ENCODE data around the gene IL17RD.

Gene IL17RD

GRCh38 chr3:57130571-57131209, 34.5 kb downstream of the IL17RD start:
- DNase-seq (ENCODE audit: low read depth): no peak

GRCh38 chr3:57128826-57129667, 36.1 kb downstream of the IL17RD start:
- DNase-seq (ENCODE audit: low read depth): no peak

DNA sequence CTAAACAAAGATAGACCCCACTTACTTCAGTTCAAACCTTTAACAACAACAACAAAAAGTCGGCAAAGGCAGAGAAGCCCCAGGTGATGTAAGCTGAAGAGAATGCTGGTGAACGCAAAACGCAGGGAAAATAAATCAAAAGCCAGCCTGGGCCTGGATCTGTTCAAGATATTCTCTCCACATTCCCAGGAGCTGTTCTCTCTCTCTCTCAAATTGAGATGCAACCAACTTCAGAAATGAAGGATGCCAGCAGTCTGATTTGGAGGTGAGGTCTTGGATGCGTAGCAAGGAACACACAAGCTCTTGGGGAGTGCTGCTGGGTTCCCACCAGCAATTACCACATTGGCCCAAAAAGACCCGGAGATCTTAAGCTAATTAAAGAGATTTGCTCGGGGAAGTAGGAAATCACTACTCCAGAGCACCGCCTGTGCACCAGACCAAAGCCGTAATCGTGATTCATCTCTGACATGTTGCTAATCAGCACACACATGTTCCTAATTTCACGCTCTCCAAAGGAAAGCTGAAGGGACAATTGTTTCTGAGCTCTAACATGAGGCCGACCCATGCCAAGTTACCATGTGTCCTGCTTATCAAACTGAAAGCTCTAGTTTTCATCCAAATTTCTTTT, 37.1 kb downstream of the IL17RD start:
- peak; percentile 79 for DNase-seq (ENCODE audit: low read depth)

DNA sequence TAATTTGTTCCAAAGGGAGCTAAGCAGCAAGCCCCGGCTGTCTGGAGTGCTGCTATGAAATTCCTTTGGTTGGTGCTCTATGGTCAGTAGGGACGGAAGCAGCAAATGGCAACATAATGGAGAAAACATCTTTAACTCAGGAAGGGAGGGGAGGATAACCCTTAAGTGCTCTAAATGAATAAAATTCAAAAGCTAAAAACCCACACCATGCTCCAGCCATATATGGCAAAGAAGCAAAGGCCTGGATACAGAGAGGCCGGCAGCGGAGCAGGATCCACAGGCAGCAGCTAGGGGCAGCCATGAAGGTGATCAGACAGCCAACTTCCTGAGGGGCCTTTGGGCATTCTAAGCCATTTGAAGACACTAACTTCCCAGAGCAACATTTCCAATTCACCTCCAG, 38.9 kb downstream of the IL17RD start:
- no peak for DNase-seq (ENCODE audit: low read depth)

DNA sequence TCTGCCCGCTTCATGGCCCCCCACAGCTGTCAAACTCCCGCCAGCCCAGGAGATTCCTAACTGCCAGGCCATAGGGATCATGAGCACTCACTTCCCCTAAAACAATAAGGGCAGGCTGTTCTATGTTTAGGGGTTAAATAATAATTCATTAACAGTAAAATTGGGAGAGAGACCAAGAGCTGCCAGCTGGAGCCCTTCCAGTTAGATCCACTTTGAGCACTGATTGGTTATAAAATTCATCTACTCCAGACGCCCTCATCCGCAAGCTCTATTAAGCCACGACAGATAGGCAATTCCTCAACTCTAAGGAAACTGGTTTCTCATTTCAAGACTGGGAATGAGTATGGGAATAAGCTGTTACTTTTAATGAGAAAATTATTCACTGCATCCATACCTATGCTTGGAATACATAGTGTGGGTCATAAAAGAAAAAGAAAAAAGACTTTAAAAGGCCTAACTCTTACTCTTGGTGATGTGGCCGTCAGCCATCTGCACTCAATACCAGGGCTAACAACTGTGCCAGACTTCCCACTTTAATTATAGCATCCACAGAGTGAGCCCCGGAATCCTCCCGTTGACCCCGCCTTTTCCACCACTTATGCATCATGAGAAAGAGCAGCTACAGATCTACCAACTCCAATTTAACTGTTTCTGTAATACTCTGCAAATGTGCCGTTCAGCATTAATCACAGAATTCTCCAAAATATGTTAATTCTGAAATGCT, 44.5 kb downstream of the IL17RD start:
- DNase-seq (ENCODE audit: low read depth): no peak

- no peak for DNase-seq (ENCODE audit: low read depth)
These were observed 45.1 kb downstream of the IL17RD start for GRCh38 chr3:57120040-57120439.

DNA sequence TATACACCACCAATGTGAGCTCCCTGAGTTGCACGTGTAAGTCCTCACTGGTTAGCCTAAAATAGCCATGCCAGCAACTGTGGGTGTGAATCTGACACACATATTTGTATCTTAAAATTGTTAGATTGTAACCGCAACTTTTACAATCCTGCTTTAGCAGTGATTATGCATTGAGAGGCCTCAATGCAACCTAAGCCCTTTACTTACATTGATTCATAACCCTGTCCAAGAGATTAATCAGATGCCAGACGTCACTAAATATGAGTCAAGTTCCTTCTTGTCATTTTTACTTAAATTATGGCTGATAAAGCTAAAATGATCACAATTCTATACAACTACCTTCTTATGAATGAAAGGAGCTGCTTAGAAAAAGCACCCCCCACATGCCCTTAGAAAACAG, 46.9 kb downstream of the IL17RD start:
- DNase-seq (ENCODE audit: low read depth): no peak

- DNase-seq (ENCODE audit: low read depth): no peak
These were observed 48.7 kb downstream of the IL17RD start for GRCh38 chr3:57116501-57116900.

DNA sequence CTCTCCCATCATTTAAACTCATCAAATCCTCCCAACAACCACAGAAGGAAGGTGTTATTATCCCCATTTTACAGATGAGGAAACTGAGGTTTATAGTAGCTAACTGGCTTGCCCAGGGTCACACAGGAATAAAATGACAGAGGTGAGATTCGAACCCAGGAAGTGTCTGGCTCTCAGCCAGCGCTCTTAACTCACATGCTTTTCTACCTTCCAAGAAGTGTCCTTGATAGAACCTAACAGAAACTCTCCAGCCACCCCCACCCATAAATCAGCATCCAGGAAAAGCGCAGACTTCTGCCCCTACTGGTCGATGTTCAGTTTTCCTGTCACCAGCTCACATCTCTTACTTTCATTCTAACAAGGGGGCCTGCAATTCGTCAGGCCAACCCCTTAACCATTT, 52.9 kb downstream of the IL17RD start:
- DNase-seq (ENCODE audit: low read depth): peak; percentile 23

DNA sequence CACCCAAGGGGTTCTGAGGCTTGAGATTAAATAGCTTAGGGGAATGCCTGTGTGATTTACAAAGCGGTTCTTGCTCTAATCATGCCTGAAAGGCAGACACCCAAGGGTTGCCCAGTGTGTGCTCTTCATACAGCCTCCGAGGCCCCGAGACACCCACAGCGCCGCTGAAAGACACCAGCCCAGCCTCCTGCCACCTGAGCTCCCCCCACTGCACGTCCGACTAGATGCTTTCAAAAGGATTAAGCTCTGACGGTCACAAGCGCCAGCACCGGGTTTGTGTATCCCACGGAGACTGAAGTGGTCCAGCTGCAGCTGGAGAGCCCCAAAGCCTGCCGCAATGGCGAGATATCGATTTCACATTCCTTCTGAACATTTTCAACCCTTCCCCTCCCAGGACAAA, 54.4 kb downstream of the IL17RD start:
- no peak for DNase-seq (ENCODE audit: low read depth)

GRCh38 chr3:57110214-57110613, 54.9 kb downstream of the IL17RD start:
- DNase-seq (ENCODE audit: low read depth): no peak

GRCh38 chr3:57109437-57110199, 55.5 kb downstream of the IL17RD start:
- DNase-seq (ENCODE audit: low read depth): no peak

DNA sequence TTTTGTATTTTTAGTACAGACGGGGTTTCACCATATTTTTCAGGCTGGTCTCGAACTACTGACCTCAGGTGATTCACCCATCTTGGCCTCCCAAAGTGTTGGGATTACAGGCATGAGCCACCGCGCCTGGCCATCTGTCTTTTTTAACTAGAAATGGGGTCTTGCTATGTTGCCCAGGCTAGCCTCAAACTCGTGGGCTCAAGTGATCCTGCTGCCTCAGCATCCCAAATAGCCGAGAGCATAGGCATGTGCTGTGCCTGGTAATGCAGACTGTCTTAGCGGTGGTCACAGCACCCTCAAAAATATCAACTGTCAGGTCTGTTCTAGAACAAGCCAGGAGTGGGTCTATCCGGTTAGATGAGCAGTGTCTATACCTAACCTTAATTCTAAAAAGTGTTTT, 56.5 kb downstream of the IL17RD start:
- no peak for DNase-seq (ENCODE audit: low read depth)

DNA sequence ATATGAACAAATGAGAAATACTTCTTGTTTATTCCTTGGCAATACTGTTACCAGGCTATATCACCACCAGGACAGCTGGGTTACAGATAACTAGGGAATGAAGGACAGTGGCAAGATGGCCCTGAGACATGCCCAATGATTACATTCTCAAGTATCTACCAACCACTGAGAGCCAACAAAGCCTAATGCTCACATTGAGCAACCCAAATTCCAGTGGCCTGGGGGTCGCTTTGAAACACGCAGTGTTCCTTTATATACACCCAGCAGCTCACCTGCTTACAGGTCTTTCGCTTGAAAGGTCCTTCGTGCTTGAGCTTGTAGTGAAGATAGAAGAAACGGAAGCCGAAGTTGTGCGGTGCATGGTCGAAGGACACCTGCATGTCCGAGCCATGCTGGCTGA, 59.6 kb downstream of the IL17RD start:
- no peak for DNase-seq (ENCODE audit: low read depth)

DNA sequence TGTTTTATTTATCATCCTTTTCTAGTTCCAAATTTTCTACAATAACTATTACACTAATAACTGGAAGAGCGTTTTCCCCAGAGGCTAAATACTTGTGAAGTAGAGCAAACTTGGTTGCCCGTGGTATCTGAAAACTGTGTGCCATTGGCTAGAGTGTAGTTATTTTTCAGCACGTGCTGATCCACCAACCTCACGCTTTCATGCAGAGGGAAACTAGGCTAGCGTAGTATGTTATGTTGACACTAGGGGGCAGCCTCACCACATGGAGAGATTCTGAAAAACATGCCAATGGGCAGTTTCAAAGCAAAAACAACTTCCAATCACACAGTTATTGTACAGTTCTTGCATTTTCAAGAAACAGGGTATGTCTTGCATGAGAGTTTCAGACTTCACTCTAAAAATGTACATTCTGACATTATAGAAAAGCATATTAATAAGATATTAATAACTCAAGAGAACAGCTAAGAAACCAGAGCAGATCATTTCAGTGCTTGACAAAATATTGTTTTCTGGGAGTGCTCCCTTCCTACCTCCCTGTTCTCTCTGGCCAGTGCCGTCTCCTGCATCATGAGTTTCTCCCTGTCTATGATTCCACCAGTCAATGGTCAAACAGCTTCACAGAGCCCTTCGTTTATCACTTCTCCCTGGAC, 65.0 kb downstream of the IL17RD start:
- DNase-seq (ENCODE audit: low read depth): peak; percentile 79

DNA sequence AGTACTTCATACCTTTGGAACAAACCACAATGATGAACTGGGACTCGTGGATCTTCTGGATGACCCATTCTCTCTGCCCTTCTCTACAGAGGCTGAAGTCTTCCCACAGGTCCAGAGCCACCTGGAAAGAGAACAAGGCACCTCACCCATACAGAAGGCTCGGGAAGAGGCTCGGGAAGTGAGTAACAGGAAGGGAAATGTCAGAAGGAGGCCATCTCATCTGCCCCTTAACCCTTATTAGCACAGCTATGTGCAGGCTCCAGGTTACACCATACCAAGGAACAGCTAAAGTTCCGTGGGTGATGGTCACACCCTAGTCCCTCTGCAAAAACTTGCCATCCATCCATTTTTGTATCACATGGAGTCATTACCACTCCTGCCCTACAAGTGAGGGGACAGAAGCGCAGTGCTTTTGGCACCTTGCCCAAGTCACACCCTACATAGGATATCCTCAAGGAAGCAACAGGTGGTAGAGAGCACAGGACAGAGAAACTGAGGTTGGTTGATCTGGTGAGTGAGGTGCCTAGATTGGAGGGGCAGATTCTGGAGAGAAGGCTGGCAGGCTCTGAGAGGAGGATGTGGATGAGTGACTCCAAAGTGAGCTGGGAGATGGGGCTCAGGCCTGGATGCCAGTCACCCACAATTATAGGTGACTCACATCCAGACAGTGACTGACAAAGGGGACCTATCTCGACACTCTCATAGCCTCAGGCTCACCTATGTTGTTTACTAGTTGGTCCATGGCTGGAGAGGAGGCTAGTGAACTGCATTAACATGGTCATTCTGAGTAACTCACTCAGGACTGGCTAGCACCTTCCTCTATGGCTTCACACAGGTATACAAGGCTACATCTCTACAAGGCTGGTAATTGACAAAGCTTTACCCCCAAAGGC, 66.5 kb downstream of the IL17RD start:
- DNase-seq (ENCODE audit: low read depth): peak; percentile 46

DNA sequence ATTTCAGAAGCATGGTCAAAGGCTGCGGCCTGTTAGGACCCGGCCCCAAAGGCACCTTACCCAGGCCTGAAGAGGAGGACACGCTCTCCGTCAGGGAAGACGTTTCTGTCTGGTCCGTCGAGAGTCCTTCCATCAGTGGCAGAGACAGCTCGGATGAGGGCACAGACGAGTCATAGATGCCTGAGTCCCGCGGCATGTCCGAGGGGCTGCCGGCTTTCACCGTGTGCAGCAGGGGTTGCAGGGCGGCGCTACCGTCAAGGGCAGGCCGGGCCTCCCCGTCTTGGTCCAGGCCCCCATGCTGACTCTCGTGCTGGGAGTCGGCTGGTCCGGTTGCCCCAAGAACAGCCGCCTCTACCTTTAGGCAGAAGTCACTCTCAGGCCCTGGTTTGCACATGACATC, 67.6 kb downstream of the IL17RD start:
- no peak for DNase-seq (ENCODE audit: low read depth)

DNA sequence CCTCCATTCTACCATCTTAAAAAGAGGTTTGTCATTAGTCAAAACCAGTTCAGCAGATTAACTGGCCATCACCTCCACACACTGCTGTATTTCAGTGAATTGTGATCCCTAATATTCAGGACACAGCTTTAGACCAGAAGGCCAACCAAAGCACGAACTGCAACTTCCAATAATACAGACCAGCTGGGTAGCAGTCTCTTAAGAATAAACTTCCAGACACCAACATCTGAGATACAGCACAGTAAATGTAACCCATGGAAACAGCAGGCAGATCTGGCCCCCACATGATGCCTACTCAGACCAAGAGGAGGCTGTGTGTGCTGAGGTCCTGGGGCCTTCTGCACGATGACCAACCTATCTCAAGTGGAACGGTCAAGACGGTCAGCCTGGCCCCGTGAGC, 69.8 kb downstream of the IL17RD start:
- DNase-seq (ENCODE audit: low read depth): no peak

GRCh38 chr3:57094575-57094974, 70.6 kb downstream of the IL17RD start:
- DNase-seq (ENCODE audit: low read depth): no peak

- no peak for DNase-seq (ENCODE audit: low read depth)
These were observed 71.1 kb downstream of the IL17RD start for GRCh38 chr3:57093971-57094535.
